ENCODE measurements around the gene ANKRD33B.
"Not testable (repeated sequence)": the region's sequence is repeated elsewhere in the genome, so short reads cannot be mapped to it uniquely, and the experiment has no call there.

ANKRD33B gene

GRCh38 chr5:10537624-10538023, 26.2 kb upstream of the ANKRD33B start:
- DNase-seq = no peak

DNA sequence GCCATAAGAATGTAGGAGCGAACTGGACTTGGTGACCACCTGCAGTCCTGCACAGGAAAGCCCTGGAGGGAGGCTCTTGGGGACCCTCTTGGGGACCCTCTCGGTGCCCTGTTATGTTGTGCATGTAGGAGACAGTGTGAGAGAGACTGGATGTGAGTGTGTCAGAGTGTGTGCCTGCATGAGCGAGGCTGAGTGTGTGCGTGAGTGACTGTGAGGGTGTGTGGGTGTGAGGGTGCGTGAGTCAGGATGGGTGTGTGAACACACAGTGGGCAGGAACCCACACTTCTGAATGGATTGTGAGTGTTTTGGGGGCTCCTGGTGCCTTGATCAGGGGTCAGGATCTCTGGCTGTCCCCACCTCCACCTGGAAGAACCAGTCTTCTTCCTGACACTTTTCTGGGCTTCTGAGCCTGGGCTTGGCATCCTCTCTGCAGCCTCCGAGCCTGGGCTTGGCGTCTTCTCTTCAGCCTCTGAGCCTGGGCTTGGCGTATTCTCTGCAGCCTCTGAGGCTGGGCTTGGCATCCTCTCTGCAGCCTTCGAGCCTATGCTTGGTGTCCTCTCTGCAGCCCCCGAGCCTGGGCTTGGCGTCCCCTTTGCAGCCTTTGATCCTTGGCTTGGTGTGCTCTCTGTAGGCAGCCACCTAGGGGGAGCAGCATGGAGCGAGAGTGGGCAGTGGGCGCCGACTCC, 25.6 kb upstream of the ANKRD33B start:
- DNase-seq = no peak

DNA sequence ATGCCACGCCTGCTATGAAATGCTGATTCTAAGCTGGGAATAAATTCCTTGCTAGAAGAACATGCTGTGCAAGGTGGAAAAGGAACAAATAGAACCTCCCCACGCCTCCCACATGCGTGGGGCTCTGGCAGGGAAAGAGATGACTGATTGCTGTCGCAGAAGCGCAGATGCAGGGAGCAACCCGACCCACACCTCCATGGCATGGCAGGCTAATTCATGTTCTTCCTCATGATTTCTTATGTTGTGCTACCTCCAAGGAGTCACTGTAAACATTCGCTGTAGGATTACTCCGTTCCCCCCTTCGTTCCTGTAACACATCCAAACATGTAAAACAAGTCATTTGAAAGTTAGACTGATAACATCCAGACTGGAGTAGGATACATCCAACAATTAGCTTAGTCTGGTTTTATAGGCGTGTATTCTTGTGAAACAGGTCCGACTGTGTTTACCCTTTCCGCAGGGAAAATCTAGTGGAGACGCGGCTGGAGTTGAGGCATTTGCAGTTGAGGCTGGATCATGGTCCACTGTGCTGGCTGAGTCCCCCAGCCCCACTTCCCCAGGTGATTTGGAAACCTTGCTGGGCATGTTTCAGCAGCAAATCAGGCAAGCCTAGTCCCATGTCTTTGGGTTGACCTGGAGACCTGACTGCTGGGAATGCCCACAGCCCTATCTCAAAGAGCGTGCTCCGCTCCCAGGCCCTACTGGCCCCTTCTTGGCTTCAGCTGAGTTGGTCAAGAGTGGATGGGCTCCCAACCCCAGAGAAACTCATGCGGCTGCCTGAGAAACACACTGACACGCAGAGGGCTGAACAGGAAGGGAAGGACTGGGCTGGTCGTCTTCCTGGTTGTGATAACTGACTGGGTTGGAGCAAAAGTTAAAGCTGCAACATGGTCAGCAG, 24.8 kb upstream of the ANKRD33B start:
- no peak for DNase-seq

- DNase-seq = no peak
Measured at GRCh38 chr5:10539687-10539998, 24.2 kb upstream of the ANKRD33B start.

- no peak for DNase-seq
Measured at GRCh38 chr5:10540036-10540544, 23.8 kb upstream of the ANKRD33B start.

- no peak for DNase-seq
Measured at GRCh38 chr5:10540951-10541646, 22.8 kb upstream of the ANKRD33B start.

DNA sequence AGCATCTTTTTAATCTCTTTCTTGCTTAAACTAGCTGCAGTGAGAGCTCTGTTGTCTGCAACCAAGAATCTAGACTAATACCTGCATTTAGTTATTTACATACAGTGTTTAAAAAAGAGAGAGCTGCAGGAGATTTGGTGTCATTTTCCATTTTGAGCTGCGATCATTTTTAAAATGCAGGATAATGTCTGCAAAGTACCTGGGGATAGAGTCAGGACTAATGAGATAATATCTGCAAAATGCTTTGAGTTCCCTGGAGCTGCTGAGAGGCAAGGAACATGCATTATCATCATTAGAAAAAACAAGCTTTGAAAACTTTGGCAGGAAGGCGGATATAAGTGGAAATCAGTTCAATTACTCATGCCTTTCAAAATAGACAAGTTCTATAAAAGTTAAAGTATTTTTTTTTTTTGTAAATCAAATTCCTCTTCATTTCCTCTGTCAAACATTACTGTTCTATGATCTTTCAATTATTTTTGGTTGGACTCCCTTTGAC, 21.8 kb upstream of the ANKRD33B start:
- DNase-seq = no peak

- DNase-seq = no peak
Measured at GRCh38 chr5:10543585-10544040, 20.3 kb upstream of the ANKRD33B start.

GRCh38 chr5:10545084-10545483, 18.8 kb upstream of the ANKRD33B start:
- DNase-seq = no peak

- DNase-seq = no peak
Measured at GRCh38 chr5:10546186-10546585, 17.7 kb upstream of the ANKRD33B start.

DNA sequence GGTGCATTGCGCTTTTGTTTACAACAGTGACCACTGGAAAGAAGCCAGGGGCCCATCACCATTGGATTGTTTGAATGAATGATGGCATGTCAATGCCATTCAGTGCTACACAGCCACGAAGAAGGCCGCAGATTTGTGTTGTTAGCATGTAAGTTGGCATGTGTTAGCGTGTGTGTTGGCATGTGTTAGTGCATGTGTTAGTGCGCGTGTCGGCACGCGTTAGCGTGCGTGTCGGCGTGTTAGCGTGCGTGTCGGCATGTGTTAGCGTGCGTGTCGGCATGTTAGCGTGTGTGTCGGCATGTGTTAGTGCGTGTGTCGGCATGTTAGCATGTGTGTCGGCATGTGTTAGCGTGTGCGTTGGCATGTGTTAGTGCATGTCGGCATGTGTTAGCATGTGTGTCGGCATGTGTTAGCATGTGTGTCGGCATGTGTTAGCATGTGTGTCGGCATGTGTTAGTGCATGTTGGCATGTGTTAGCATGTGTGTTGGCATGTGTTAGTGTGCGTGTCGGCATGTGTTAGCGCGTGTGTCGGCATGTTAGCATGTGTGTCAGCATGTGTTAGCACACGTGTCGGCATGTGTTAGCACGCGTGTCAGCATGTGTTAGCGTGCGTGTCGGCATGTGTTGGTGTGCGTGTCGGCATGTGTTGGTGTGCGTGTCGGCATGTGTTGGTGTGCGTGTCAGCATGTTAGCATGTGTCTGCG, 15.3 kb upstream of the ANKRD33B start:
- DNase-seq = no peak

DNA sequence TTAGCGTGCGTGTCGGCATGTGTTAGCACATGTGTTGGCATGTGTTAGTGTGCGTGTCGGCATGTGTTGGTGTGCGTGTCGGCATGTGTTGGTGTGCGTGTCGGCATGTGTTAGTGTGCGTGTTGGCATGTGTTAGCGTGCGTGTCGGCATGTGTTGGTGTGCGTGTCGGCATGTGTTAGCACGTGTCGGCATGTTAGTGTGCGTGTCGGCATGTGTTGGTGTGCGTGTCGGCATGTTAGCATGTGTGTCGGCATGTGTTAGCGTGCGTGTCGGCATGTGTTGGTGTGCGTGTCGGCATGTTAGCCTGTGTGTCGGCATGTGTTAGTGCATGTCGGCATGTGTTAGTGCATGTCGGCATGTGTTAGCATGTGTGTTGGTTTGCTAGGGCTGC, 14.8 kb upstream of the ANKRD33B start:
- DNase-seq = not testable (repeated sequence)

- no peak for DNase-seq
Measured at GRCh38 chr5:10550222-10550995, 13.5 kb upstream of the ANKRD33B start.

- no peak for DNase-seq
Measured at GRCh38 chr5:10551782-10552138, 12.1 kb upstream of the ANKRD33B start.

- DNase-seq = no peak
Measured at GRCh38 chr5:10552183-10553143, 11.4 kb upstream of the ANKRD33B start.

DNA sequence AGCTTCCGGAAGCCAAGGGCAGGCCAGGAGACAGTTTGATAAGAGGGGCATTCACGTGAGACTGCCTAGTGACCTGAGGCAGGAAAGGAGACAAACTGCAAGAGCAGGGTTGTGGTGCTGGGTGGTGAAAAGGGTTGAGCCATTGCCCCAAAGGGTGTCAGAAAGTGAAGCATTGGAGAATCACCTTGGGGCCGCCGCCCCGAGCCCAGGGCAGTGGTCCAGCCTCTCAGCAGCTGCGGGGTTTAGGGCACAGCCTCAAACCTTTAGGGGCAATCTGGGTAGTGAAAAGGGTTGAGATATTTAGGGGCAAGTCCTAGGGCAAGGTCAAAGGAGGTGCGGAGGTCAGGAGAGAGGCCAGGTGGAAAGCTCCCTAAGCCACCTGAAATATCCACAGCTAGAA, 10.4 kb upstream of the ANKRD33B start:
- DNase-seq = no peak

DNA sequence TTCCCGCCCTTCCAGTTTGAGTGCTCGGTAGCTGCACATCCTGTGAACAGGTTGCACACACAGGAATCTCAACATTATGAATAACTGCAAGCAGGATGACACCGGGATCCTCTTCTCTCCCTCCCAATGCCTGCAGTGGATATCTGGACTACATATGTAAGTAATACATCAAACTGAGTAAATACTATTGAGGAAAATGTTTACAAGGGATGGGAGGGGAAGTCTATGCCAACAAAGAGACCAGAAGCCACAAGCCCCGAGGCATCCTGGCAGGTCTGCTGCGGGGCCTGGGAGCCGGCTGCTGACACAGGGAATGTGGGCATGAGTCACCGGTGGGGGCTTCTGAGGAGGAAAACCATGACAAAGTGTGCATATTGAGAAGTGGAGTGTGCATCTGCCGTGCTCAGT, 8.6 kb upstream of the ANKRD33B start:
- no peak for DNase-seq

DNA sequence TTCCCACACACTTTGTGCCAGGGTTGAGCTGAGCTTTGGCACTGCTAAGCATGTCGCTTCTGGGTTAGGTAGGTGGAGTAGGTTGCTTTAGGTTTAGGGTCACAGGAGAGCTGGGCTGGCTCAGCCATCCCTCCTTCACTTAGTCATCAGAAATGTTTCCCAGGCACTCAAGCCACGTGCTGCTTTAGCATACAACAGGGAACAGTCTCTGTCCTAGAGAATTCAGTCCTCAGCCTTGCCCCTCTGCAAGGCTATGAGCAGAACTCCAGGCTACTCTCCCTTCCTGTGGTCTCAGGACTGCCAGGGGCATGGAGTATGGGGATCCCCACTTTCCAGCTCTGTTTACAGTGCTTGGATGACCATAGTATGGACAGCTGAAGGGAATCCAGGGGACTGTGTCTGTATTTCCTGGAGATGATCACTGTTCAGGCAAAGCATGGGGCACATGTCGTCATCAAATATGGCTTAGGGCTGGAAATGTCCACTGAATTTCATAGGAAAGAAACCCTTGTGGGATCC, 7.5 kb upstream of the ANKRD33B start:
- no peak for DNase-seq

- DNase-seq = no peak
Measured at GRCh38 chr5:10556893-10557746, 6.8 kb upstream of the ANKRD33B start.

- no peak for DNase-seq
Measured at GRCh38 chr5:10559151-10559550, 4.7 kb upstream of the ANKRD33B start.

All from NCI-H1105 treated with DMSO at 0.1 percent for 48 hours (cell line).